ENCODE results near the gene ZNF70. TPM values are rescaled to one million over a fixed set of nuclear protein-coding genes. Genes with fewer than 3 reads are reported as not detected.

The ZNF70 gene
- total and polyA plus RNA-seq, 9 of the 15 experiments (the other 6 are each of a cell fraction or from before 2014, with no cell fraction given): 0.14 to 3.3 (median 1.4) TPM

GRCh38 chr22:23716811-23717801 is 33.8 kb downstream of the ZNF70 start (continued):
- TF ChIP-seq, protein P1, sequence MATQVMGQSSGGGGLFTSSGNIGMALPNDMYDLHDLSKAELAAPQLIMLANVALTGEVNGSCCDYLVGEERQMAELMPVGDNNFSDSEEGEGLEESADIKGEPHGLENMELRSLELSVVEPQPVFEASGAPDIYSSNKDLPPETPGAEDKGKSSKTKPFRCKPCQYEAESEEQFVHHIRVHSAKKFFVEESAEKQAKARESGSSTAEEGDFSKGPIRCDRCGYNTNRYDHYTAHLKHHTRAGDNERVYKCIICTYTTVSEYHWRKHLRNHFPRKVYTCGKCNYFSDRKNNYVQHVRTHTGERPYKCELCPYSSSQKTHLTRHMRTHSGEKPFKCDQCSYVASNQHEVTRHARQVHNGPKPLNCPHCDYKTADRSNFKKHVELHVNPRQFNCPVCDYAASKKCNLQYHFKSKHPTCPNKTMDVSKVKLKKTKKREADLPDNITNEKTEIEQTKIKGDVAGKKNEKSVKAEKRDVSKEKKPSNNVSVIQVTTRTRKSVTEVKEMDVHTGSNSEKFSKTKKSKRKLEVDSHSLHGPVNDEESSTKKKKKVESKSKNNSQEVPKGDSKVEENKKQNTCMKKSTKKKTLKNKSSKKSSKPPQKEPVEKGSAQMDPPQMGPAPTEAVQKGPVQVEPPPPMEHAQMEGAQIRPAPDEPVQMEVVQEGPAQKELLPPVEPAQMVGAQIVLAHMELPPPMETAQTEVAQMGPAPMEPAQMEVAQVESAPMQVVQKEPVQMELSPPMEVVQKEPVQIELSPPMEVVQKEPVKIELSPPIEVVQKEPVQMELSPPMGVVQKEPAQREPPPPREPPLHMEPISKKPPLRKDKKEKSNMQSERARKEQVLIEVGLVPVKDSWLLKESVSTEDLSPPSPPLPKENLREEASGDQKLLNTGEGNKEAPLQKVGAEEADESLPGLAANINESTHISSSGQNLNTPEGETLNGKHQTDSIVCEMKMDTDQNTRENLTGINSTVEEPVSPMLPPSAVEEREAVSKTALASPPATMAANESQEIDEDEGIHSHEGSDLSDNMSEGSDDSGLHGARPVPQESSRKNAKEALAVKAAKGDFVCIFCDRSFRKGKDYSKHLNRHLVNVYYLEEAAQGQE (IDR thresholded peaks at IDR 0.05; ENCODE audit: borderline replicate concordance): peak; percentile 39
- TF ChIP-seq, protein P1 (CRISPR knock-in tag; IDR thresholded peaks at IDR 0.05; ENCODE audit: low read depth): no peak
- TF ChIP-seq ARID3B (CRISPR knock-in tag; IDR thresholded peaks at IDR 0.05; ENCODE audit: borderline replicate concordance) (no peak), TBP (optimal IDR thresholded peaks at IDR 0.05; ENCODE audit: low read depth, low read length) (peak; percentile 81), ZNF77 (CRISPR knock-in tag; IDR thresholded peaks at IDR 0.05) (no peak), RFX7 (CRISPR knock-in tag; IDR thresholded peaks at IDR 0.05) (no peak), ZNF740 (CRISPR knock-in tag; IDR thresholded peaks at IDR 0.05) (peak; percentile 37; the same call in 1 of the 2 replicates), ZNF740 (tag; IDR thresholded peaks at IDR 0.05) (no peak), HDGF (IDR thresholded peaks at IDR 0.05) (no peak), ILK (tag; IDR thresholded peaks at IDR 0.05; ENCODE audit: borderline replicate concordance, low read depth) (no peak), CHD2 (IDR thresholded peaks at IDR 0.05; ENCODE audit: low read depth, low read length) (no peak), MAZ (CRISPR knock-in tag; conservative IDR thresholded peaks at IDR 0.05 in 1 of 2, IDR thresholded peaks at IDR 0.05 in 1 of 2) (peak; percentile 96 to 99)
- TF ChIP-seq, protein P2, sequence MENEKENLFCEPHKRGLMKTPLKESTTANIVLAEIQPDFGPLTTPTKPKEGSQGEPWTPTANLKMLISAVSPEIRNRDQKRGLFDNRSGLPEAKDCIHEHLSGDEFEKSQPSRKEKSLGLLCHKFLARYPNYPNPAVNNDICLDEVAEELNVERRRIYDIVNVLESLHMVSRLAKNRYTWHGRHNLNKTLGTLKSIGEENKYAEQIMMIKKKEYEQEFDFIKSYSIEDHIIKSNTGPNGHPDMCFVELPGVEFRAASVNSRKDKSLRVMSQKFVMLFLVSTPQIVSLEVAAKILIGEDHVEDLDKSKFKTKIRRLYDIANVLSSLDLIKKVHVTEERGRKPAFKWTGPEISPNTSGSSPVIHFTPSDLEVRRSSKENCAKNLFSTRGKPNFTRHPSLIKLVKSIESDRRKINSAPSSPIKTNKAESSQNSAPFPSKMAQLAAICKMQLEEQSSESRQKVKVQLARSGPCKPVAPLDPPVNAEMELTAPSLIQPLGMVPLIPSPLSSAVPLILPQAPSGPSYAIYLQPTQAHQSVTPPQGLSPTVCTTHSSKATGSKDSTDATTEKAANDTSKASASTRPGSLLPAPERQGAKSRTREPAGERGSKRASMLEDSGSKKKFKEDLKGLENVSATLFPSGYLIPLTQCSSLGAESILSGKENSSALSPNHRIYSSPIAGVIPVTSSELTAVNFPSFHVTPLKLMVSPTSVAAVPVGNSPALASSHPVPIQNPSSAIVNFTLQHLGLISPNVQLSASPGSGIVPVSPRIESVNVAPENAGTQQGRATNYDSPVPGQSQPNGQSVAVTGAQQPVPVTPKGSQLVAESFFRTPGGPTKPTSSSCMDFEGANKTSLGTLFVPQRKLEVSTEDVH (IDR thresholded peaks at IDR 0.05; ENCODE audit: low read depth, partially characterized antibody): peak; percentile 67

Measured in K562 (cell line).